OCI-LY1 (cell line): ENCODE results near the gene RWDD4.

ENCODE experiments used
- H2AFZ ChIP-seq: fragments of 200-600 bp; sonication (generic), shearing (Covaris generic); 2 replicates; pipeline ENCODE4 v1.6.0; 2014; ENCODE audit warnings: antibody characterized with exemption, mild to moderate bottlenecking, low read length
- H3F3A ChIP-seq: fragments of 200-600 bp; sonication (generic), shearing (Covaris generic); 2 replicates; pipeline ENCODE4 v1.6.0; 2014; ENCODE audit warnings: mild to moderate bottlenecking, antibody characterized with exemption, low read length, moderate library complexity; ENCODE audit not compliant: insufficient read depth
- H3K27ac ChIP-seq: fragments of 200-600 bp; sonication (generic); 2 replicates; pipeline ENCODE4 v1.5.1; 2014; ENCODE audit warnings: low read length, mixed run types, mild to moderate bottlenecking, low read depth; ENCODE audit not compliant: poor library complexity, severe bottlenecking
- H3K27me3 ChIP-seq: fragments of 200-600 bp; sonication (generic); 2 replicates; pipeline ENCODE4 v1.6.0; 2014; ENCODE audit warnings: antibody characterized with exemption, mild to moderate bottlenecking, low read length, moderate library complexity; ENCODE audit not compliant: insufficient read depth
- H3K36me3 ChIP-seq: fragments of 200-600 bp; sonication (generic); 2 replicates; pipeline ENCODE4 v1.6.1; 2014; ENCODE audit warnings: mild to moderate bottlenecking, antibody characterized with exemption, low read length, moderate library complexity, mixed read lengths; ENCODE audit not compliant: insufficient read depth
- H3K4me1 ChIP-seq: fragments of 200-600 bp; sonication (generic); 2 replicates; pipeline ENCODE4 v1.5.1; 2014; ENCODE audit warnings: mild to moderate bottlenecking, low read length, moderate library complexity; ENCODE audit not compliant: insufficient read depth, severe bottlenecking
- H3K4me2 ChIP-seq: fragments of 200-600 bp; sonication (generic), shearing (Covaris generic); 2 replicates; pipeline ENCODE4 v1.6.1; 2014; ENCODE audit warnings: low read length
- H3K4me3 ChIP-seq: fragments of 200-600 bp; sonication (generic); 2 replicates; pipeline ENCODE4 v1.5.1; 2014; ENCODE audit warnings: low read length, low read depth, mild to moderate bottlenecking, mixed read lengths; ENCODE audit not compliant: poor library complexity, severe bottlenecking
- H3K79me2 ChIP-seq: fragments of 200-600 bp; shearing (Covaris generic); 2 replicates; pipeline ENCODE4 v1.6.1; 2016; ENCODE audit warnings: mixed run types, low read length, mixed read lengths; ENCODE audit not compliant: insufficient read depth
- H3K9ac ChIP-seq: fragments of 200-600 bp; sonication (generic), shearing (Covaris generic); 2 replicates; pipeline ENCODE4 v1.6.1; 2014; ENCODE audit warnings: mild to moderate bottlenecking, low read length, mixed read lengths
- H3K9me2 ChIP-seq: fragments of 200-600 bp; sonication (generic), shearing (Covaris generic); 2 replicates; pipeline ENCODE4 v1.6.1; 2014; ENCODE audit warnings: low read depth, mild to moderate bottlenecking, low read length, mixed read lengths
- H3K9me3 ChIP-seq: fragments of 200-600 bp; shearing (Covaris generic); 2 replicates; pipeline ENCODE4 v1.6.1; 2014; ENCODE audit warnings: low read length, mixed read lengths
- H4K20me1 ChIP-seq: fragments of 200-600 bp; sonication (generic), shearing (Covaris generic); 2 replicates; pipeline ENCODE4 v1.6.0; 2016; ENCODE audit warnings: mild to moderate bottlenecking, low read length; ENCODE audit not compliant: insufficient read depth
- EZH2 ChIP-seq: fragments of 200-600 bp; sonication (generic), shearing (Covaris generic); IDR thresholded peaks from 2 replicates; pipeline ENCODE4 v1.8.0; 2017; ENCODE audit warnings: borderline replicate concordance, mixed run types, mild to moderate bottlenecking, antibody characterized with exemption, low read length, moderate library complexity, mixed read lengths
- TF ChIP-seq, protein P1 (sequence below): fragments of 200-600 bp; sonication (generic), shearing (Covaris generic); IDR thresholded peaks from 2 replicates; pipeline ENCODE4 v1.5.1; 2017; ENCODE audit warnings: mild to moderate bottlenecking, antibody characterized with exemption, low read length, moderate library complexity, mixed read lengths

RWDD4 gene

DNA sequence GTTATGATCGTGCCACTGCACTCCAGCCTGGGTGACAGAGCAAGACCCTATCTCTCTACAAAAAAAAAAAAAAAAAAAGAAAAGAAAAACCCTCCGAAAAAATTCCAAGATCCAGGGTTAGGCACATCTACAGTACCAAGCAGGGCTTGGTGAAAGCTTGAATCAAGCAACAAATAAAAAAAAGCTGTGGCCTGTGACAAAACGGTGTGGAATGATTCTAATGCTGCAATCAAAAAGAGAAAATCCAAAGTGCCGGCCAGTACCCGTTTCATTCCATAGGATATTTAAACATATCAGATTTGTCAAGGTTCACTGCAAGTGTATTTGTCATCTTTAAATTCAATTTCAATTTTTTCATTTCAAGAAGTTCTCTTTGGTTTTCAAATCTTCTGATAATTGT, 20.5 kb downstream of the RWDD4 start:
- no peaks in the 10 kb centered on the region for H3K27me3 ChIP-seq
- no peaks in the 10 kb centered on the region for H3K4me1 ChIP-seq
- no peak overlapping the region for H3K9ac ChIP-seq
- H3K9me2 ChIP-seq = no peaks in the 10 kb centered on the region
- H3K36me3 ChIP-seq = peaks cover 11% of the 10 kb centered on the region
- H2AFZ ChIP-seq = no peak overlapping the region
- TF ChIP-seq EZH2 = no peak
- TF ChIP-seq, protein P1, sequence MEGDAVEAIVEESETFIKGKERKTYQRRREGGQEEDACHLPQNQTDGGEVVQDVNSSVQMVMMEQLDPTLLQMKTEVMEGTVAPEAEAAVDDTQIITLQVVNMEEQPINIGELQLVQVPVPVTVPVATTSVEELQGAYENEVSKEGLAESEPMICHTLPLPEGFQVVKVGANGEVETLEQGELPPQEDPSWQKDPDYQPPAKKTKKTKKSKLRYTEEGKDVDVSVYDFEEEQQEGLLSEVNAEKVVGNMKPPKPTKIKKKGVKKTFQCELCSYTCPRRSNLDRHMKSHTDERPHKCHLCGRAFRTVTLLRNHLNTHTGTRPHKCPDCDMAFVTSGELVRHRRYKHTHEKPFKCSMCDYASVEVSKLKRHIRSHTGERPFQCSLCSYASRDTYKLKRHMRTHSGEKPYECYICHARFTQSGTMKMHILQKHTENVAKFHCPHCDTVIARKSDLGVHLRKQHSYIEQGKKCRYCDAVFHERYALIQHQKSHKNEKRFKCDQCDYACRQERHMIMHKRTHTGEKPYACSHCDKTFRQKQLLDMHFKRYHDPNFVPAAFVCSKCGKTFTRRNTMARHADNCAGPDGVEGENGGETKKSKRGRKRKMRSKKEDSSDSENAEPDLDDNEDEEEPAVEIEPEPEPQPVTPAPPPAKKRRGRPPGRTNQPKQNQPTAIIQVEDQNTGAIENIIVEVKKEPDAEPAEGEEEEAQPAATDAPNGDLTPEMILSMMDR = no peak
- H4K20me1 ChIP-seq = no peaks in the 10 kb centered on the region
- no peaks in the 10 kb centered on the region for H3K79me2 ChIP-seq
- no peaks in the 10 kb centered on the region for H3F3A ChIP-seq
- H3K27ac ChIP-seq = no peak overlapping the region
- H3K4me2 ChIP-seq = no peak overlapping the region
- H3K9me3 ChIP-seq = no peaks in the 10 kb centered on the region
- H3K4me3 ChIP-seq = no peak overlapping the region

GRCh38 chr4:183637461-183637860, 21.5 kb downstream of the RWDD4 start:
- no peaks in the 10 kb centered on the region for H3F3A ChIP-seq
- no peaks in the 10 kb centered on the region for H3K4me1 ChIP-seq
- H3K4me3 ChIP-seq = no peak overlapping the region
- no peaks in the 10 kb centered on the region for H3K9me2 ChIP-seq
- H2AFZ ChIP-seq = no peak overlapping the region
- H3K9ac ChIP-seq = no peak overlapping the region
- no peaks in the 10 kb centered on the region for H3K79me2 ChIP-seq
- peaks cover 7% of the 10 kb centered on the region for H3K36me3 ChIP-seq
- H3K27me3 ChIP-seq = no peaks in the 10 kb centered on the region
- H4K20me1 ChIP-seq = no peaks in the 10 kb centered on the region
- H3K9me3 ChIP-seq = no peaks in the 10 kb centered on the region
- no peak for TF ChIP-seq EZH2
- TF ChIP-seq, protein P1 = no peak
- no peak overlapping the region for H3K4me2 ChIP-seq
- H3K27ac ChIP-seq = no peak overlapping the region

DNA sequence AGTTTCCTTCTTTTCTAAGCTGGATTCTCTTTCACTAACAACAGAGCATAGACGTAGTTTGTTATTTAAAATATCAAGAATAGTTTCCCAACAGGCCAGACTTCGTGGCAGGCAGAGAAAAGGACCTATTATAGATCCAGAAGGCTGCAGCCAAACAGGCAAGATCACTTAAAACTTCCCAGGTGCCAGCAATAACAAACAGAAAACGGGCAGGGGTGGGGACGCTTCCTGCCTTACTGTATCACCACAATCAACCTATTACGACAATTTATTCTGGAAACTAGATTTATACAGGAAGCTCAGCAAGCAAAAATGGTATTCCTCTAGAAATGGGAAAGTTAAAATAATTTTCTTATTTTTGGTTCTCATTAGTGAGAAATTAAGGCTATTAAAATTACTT, 22.1 kb downstream of the RWDD4 start:
- Histone ChIP-seq H3K4me1 (no peaks in the 10 kb centered on the region), H3K27me3 (no peaks in the 10 kb centered on the region), H3K9me2 (no peaks in the 10 kb centered on the region), H3K9me3 (no peaks in the 10 kb centered on the region), H3K79me2 (no peaks in the 10 kb centered on the region), H3K36me3 (peaks cover 5% of the 10 kb centered on the region), H4K20me1 (no peaks in the 10 kb centered on the region), H3F3A (no peaks in the 10 kb centered on the region), H3K9ac (no peak overlapping the region), H2AFZ (no peak overlapping the region), H3K4me3 (no peak overlapping the region), H3K4me2 (no peak overlapping the region), H3K27ac (no peak overlapping the region)
- TF ChIP-seq, protein P1 = no peak
- TF ChIP-seq EZH2 = no peak
